Measurements from ENCODE around the gene PARP12.

PARP12 gene

DNA sequence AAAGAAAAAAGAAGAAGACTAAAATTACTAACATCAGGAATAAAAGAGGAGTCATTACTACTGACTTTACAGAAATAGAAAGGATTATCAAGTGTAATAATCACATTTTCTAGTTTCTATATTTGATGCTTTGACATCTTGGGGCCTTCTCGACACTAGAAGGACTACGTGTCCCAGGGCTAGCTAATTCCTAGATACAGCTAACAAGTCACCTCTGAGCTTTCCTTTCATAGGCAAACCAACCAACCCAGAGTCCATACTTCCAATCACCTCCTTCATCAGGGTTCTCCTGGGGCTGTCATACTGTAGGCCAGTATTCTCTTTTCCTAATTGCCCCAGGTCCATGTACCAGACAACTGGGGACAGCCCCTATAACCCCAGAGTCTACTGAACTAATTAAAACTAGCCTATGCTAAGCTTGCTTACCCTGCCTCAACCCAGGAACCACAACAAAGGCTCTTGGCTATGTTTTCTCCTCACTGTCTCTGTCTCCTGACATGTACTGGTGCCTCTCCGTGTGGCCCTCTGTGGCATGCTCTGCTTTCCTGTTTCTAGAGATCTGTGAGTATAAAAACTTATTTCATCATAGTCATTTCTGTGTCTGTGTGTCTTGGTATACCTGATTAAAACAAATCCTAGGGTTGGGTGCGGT lies 6.7 kb upstream of the PARP12 start (continued):
- TF ChIP-seq, protein P1, sequence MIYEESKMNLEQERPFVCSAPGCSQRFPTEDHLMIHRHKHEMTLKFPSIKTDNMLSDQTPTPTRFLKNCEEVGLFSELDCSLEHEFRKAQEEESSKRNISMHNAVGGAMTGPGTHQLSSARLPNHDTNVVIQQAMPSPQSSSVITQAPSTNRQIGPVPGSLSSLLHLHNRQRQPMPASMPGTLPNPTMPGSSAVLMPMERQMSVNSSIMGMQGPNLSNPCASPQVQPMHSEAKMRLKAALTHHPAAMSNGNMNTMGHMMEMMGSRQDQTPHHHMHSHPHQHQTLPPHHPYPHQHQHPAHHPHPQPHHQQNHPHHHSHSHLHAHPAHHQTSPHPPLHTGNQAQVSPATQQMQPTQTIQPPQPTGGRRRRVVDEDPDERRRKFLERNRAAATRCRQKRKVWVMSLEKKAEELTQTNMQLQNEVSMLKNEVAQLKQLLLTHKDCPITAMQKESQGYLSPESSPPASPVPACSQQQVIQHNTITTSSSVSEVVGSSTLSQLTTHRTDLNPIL (CRISPR knock-in tag; IDR thresholded peaks at IDR 0.05; ENCODE audit: low read depth): no peak
- no peak for TF ChIP-seq PPARA (CRISPR knock-in tag; IDR thresholded peaks at IDR 0.05; ENCODE audit: borderline replicate concordance)

DNA sequence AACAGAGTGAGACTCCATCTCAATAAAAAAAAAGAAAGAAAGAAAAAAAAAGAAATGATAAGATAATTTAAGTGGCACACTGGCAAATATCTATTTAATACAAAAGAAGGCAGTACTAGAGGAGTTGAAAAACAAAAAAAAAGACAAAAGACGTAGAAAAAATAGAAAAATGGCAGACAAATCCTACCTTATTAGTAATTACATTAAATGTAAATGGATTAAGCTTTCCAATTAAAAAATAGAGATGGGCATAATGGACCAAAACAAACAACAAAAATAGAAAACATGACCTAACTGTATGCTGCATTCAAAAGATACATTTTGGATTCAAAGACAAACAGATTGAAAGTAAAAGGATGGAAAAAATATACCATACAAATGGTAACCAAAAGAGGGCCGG lies 5.3 kb upstream of the PARP12 start:
- TF ChIP-seq PPARA (CRISPR knock-in tag; IDR thresholded peaks at IDR 0.05; ENCODE audit: borderline replicate concordance) (no peak), ZNF565 (CRISPR knock-in tag; conservative IDR thresholded peaks at IDR 0.05; ENCODE audit: low read depth) (no peak), ZNF70 (CRISPR knock-in tag; IDR thresholded peaks at IDR 0.05) (no peak), ESRRG (CRISPR knock-in tag; IDR thresholded peaks at IDR 0.05) (no peak), TOX (CRISPR knock-in tag; IDR thresholded peaks at IDR 0.05; ENCODE audit: borderline replicate concordance) (no peak), ZFP3 (CRISPR knock-in tag; IDR thresholded peaks at IDR 0.05) (no peak), GLIS3 (CRISPR knock-in tag; IDR thresholded peaks at IDR 0.05) (no peak), ARNTL (CRISPR knock-in tag; IDR thresholded peaks at IDR 0.05; ENCODE audit: borderline replicate concordance, low read depth) (no peak)
- ATAC-seq: no peak

DNA sequence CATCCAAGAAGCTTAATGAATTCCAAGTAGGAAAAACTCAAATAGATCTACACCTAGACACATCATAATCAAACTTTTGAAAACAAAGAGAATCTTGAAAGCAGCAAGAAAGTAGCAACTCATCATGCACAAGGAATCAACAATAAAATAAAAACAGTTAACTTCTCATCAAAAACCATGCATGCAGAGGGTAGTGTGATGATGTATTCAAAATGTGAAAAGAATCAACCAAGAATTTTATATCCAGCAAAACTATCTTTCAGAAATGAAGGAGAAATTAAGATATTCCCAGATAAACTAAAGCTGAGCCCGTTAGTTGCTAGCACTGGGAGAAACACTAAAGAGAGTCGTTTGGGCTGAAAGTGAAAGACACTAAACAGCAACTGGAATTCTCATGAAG lies 4.3 kb upstream of the PARP12 start:
- ATAC-seq: no peak
- no peak for TF ChIP-seq ZNF565 (CRISPR knock-in tag; conservative IDR thresholded peaks at IDR 0.05; ENCODE audit: low read depth)
- TF ChIP-seq ARNTL (CRISPR knock-in tag; IDR thresholded peaks at IDR 0.05; ENCODE audit: borderline replicate concordance, low read depth): no peak
- no peak for TF ChIP-seq ZC3H10 (CRISPR knock-in tag; IDR thresholded peaks at IDR 0.05)
- TF ChIP-seq PPARA (CRISPR knock-in tag; IDR thresholded peaks at IDR 0.05; ENCODE audit: borderline replicate concordance): no peak
- TF ChIP-seq, protein P2, sequence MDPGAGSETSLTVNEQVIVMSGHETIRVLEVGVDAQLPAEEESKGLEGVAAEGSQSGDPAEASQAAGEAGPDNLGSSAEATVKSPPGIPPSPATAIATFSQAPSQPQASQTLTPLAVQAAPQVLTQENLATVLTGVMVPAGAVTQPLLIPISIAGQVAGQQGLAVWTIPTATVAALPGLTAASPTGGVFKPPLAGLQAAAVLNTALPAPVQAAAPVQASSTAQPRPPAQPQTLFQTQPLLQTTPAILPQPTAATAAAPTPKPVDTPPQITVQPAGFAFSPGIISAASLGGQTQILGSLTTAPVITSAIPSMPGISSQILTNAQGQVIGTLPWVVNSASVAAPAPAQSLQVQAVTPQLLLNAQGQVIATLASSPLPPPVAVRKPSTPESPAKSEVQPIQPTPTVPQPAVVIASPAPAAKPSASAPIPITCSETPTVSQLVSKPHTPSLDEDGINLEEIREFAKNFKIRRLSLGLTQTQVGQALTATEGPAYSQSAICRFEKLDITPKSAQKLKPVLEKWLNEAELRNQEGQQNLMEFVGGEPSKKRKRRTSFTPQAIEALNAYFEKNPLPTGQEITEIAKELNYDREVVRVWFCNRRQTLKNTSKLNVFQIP (CRISPR knock-in tag; IDR thresholded peaks at IDR 0.05; ENCODE audit: borderline replicate concordance, low read depth): no peak

DNA sequence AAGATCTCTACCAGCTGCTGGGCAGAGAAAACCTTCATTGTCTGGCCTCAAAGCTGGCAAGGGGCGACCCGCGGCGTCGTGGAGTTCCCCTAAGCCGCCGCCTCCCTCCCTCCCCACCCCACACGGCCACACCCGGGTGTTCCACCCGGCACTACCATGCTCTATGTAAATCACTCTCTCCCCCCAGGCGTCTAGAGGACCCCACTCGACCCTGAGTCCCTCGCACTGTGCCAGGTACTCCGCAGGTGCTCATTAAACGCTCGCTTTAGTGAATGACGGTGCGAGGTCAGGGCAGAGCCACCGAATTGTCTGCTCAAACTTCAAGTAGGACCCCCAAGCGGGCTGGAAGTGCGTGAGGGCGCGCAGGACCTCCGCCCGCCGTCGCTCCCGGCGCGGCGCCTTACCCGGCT lies 628 bp downstream of the PARP12 start:
- ATAC-seq: no peak
- TF ChIP-seq TOX (CRISPR knock-in tag; IDR thresholded peaks at IDR 0.05; ENCODE audit: borderline replicate concordance) (no peak), BACH2 (CRISPR knock-in tag; IDR thresholded peaks at IDR 0.05; ENCODE audit: borderline replicate concordance) (no peak), ISL1 (CRISPR knock-in tag; IDR thresholded peaks at IDR 0.05) (no peak), OSR1 (CRISPR knock-in tag; IDR thresholded peaks at IDR 0.05) (no peak)
- TF ChIP-seq, protein P3, sequence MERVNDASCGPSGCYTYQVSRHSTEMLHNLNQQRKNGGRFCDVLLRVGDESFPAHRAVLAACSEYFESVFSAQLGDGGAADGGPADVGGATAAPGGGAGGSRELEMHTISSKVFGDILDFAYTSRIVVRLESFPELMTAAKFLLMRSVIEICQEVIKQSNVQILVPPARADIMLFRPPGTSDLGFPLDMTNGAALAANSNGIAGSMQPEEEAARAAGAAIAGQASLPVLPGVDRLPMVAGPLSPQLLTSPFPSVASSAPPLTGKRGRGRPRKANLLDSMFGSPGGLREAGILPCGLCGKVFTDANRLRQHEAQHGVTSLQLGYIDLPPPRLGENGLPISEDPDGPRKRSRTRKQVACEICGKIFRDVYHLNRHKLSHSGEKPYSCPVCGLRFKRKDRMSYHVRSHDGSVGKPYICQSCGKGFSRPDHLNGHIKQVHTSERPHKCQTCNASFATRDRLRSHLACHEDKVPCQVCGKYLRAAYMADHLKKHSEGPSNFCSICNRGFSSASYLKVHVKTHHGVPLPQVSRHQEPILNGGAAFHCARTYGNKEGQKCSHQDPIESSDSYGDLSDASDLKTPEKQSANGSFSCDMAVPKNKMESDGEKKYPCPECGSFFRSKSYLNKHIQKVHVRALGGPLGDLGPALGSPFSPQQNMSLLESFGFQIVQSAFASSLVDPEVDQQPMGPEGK (CRISPR knock-in tag; IDR thresholded peaks at IDR 0.05; ENCODE audit: borderline replicate concordance): no peak
- TF ChIP-seq, protein P2 (CRISPR knock-in tag; IDR thresholded peaks at IDR 0.05; ENCODE audit: borderline replicate concordance, low read depth): no peak
- TF ChIP-seq, protein P4, sequence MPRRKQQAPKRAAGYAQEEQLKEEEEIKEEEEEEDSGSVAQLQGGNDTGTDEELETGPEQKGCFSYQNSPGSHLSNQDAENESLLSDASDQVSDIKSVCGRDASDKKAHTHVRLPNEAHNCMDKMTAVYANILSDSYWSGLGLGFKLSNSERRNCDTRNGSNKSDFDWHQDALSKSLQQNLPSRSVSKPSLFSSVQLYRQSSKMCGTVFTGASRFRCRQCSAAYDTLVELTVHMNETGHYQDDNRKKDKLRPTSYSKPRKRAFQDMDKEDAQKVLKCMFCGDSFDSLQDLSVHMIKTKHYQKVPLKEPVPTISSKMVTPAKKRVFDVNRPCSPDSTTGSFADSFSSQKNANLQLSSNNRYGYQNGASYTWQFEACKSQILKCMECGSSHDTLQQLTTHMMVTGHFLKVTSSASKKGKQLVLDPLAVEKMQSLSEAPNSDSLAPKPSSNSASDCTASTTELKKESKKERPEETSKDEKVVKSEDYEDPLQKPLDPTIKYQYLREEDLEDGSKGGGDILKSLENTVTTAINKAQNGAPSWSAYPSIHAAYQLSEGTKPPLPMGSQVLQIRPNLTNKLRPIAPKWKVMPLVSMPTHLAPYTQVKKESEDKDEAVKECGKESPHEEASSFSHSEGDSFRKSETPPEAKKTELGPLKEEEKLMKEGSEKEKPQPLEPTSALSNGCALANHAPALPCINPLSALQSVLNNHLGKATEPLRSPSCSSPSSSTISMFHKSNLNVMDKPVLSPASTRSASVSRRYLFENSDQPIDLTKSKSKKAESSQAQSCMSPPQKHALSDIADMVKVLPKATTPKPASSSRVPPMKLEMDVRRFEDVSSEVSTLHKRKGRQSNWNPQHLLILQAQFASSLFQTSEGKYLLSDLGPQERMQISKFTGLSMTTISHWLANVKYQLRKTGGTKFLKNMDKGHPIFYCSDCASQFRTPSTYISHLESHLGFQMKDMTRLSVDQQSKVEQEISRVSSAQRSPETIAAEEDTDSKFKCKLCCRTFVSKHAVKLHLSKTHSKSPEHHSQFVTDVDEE (CRISPR knock-in tag; IDR thresholded peaks at IDR 0.05): no peak
- TF ChIP-seq, protein P5, sequence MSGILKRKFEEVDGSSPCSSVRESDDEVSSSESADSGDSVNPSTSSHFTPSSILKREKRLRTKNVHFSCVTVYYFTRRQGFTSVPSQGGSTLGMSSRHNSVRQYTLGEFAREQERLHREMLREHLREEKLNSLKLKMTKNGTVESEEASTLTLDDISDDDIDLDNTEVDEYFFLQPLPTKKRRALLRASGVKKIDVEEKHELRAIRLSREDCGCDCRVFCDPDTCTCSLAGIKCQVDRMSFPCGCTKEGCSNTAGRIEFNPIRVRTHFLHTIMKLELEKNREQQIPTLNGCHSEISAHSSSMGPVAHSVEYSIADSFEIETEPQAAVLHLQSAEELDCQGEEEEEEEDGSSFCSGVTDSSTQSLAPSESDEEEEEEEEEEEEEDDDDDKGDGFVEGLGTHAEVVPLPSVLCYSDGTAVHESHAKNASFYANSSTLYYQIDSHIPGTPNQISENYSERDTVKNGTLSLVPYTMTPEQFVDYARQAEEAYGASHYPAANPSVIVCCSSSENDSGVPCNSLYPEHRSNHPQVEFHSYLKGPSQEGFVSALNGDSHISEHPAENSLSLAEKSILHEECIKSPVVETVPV (CRISPR knock-in tag; IDR thresholded peaks at IDR 0.05): no peak
- TF ChIP-seq, protein P1 (CRISPR knock-in tag; IDR thresholded peaks at IDR 0.05; ENCODE audit: low read depth): no peak
